Activated naive CD4-positive, alpha-beta T cell treated with anti-CD3 and anti-CD28 coated beads, Interleukin-2, amount 10 ng/mL, durations not matched to agents 7 days and 5 days (primary cell): ENCODE data around the gene MAN1B1.

Experiments
- CTCF ChIA-PET: fragments of 350-600 bp; sonication (Branson Sonifier 250); formaldehyde crosslinking; loops from one replicate; lab custom pipeline; 2021; ENCODE audit warnings: antibody characterized with exemption; lab: Charles Lee
- DNase-seq: peaks from one replicate; pipeline ENCODE4 v3.0.0-alpha.2; 2020
- H3K27ac Mint-ChIP-seq: one replicate; pipeline ENCODE4 v1.8.0; 2021; ENCODE audit warnings: mild to moderate bottlenecking, moderate library complexity, mixed read lengths
- H3K27me3 Mint-ChIP-seq: one replicate; pipeline ENCODE4 v1.8.0; 2021; ENCODE audit warnings: mild to moderate bottlenecking, mixed read lengths
- H3K36me3 Mint-ChIP-seq: one replicate; pipeline ENCODE4 v1.8.0; 2021; ENCODE audit warnings: mixed read lengths
- H3K4me1 Mint-ChIP-seq: one replicate; pipeline ENCODE4 v1.8.0; 2021; ENCODE audit warnings: mixed read lengths
- H3K4me3 Mint-ChIP-seq: one replicate; pipeline ENCODE4 v1.8.0; 2021; ENCODE audit warnings: mild to moderate bottlenecking, moderate library complexity, mixed read lengths
- H3K9me3 Mint-ChIP-seq: one replicate; pipeline ENCODE4 v1.8.0; 2021; ENCODE audit warnings: mixed read lengths

The MAN1B1 gene

GRCh38 chr9:137145731-137146526, 59.1 kb downstream of the MAN1B1 start:
- no peak for DNase-seq
- Mint-ChIP-seq H3K9me3 (no peaks in the 10 kb centered on the region), H3K4me1 (peaks cover 5% of the 10 kb centered on the region), H3K36me3 (no peaks in the 10 kb centered on the region), H3K4me3 (no peak overlapping the region), H3K27ac (no peak overlapping the region), H3K27me3 (peaks cover 47% of the 10 kb centered on the region)
- CTCF ChIA-PET: no interaction called here

GRCh38 chr9:137146527-137146918, 59.7 kb downstream of the MAN1B1 start:
- peaks cover 41% of the 10 kb centered on the region for H3K27me3 Mint-ChIP-seq
- peaks cover 4% of the 10 kb centered on the region for H3K4me1 Mint-ChIP-seq
- no peak for DNase-seq
- no peak overlapping the region for H3K4me3 Mint-ChIP-seq
- no peaks in the 10 kb centered on the region for H3K9me3 Mint-ChIP-seq
- CTCF ChIA-PET: no interaction called here
- H3K36me3 Mint-ChIP-seq: no peaks in the 10 kb centered on the region
- no peak overlapping the region for H3K27ac Mint-ChIP-seq

GRCh38 chr9:137147091-137147792, 60.5 kb downstream of the MAN1B1 start:
- Mint-ChIP-seq H3K9me3 (no peaks in the 10 kb centered on the region), H3K27ac (no peak overlapping the region), H3K4me1 (peaks cover 4% of the 10 kb centered on the region), H3K4me3 (no peak overlapping the region), H3K36me3 (no peaks in the 10 kb centered on the region), H3K27me3 (peaks cover 34% of the 10 kb centered on the region)
- no peak for DNase-seq
- CTCF ChIA-PET: no interaction called here

- peaks cover 29% of the 10 kb centered on the region for H3K27me3 Mint-ChIP-seq
- H3K4me1 Mint-ChIP-seq: peaks cover 4% of the 10 kb centered on the region
- H3K9me3 Mint-ChIP-seq: no peaks in the 10 kb centered on the region
- no peaks in the 10 kb centered on the region for H3K36me3 Mint-ChIP-seq
- no peak overlapping the region for H3K4me3 Mint-ChIP-seq
- H3K27ac Mint-ChIP-seq: no peak overlapping the region
- no peak for DNase-seq
- CTCF ChIA-PET: no interaction called here
Observed at GRCh38 chr9:137147793-137148160, 61.0 kb downstream of the MAN1B1 start.

GRCh38 chr9:137148242-137148641, 61.5 kb downstream of the MAN1B1 start:
- Mint-ChIP-seq H3K4me1 (peaks cover 4% of the 10 kb centered on the region), H3K36me3 (no peaks in the 10 kb centered on the region), H3K27ac (no peak overlapping the region), H3K9me3 (no peaks in the 10 kb centered on the region), H3K4me3 (no peak overlapping the region), H3K27me3 (peaks cover 24% of the 10 kb centered on the region)
- DNase-seq: no peak
- CTCF ChIA-PET: no interaction called here

- no peaks in the 10 kb centered on the region for H3K36me3 Mint-ChIP-seq
- DNase-seq: no peak
- CTCF ChIA-PET: no interaction called here
- peaks cover 20% of the 10 kb centered on the region for H3K27me3 Mint-ChIP-seq
- no peak overlapping the region for H3K27ac Mint-ChIP-seq
- peaks cover 4% of the 10 kb centered on the region for H3K4me1 Mint-ChIP-seq
- H3K4me3 Mint-ChIP-seq: no peak overlapping the region
- H3K9me3 Mint-ChIP-seq: no peaks in the 10 kb centered on the region
Observed at GRCh38 chr9:137148661-137149060, 61.9 kb downstream of the MAN1B1 start.

GRCh38 chr9:137149363-137149762, 62.6 kb downstream of the MAN1B1 start:
- no peak for DNase-seq
- no peak overlapping the region for H3K27ac Mint-ChIP-seq
- no peaks in the 10 kb centered on the region for H3K36me3 Mint-ChIP-seq
- peaks cover 4% of the 10 kb centered on the region for H3K4me1 Mint-ChIP-seq
- no peak overlapping the region for H3K4me3 Mint-ChIP-seq
- H3K27me3 Mint-ChIP-seq: peaks cover 15% of the 10 kb centered on the region
- H3K9me3 Mint-ChIP-seq: no peaks in the 10 kb centered on the region
- CTCF ChIA-PET: interaction anchor here (0.6 kb wide), 1 partner anchor 42 kb away, joined by 3 read pairs; no protein-coding TSS in a partner anchor

GRCh38 chr9:137149942-137150616, 63.3 kb downstream of the MAN1B1 start:
- no peak for DNase-seq
- H3K4me1 Mint-ChIP-seq: peaks cover 4% of the 10 kb centered on the region
- no peaks in the 10 kb centered on the region for H3K36me3 Mint-ChIP-seq
- H3K27ac Mint-ChIP-seq: no peak overlapping the region
- H3K4me3 Mint-ChIP-seq: no peak overlapping the region
- H3K27me3 Mint-ChIP-seq: peaks cover 16% of the 10 kb centered on the region
- CTCF ChIA-PET: no interaction called here
- H3K9me3 Mint-ChIP-seq: no peaks in the 10 kb centered on the region

GRCh38 chr9:137150617-137151457, 64.1 kb downstream of the MAN1B1 start:
- Mint-ChIP-seq H3K4me3 (no peak overlapping the region), H3K27me3 (peaks cover 24% of the 10 kb centered on the region), H3K27ac (no peak overlapping the region), H3K9me3 (no peaks in the 10 kb centered on the region), H3K36me3 (no peaks in the 10 kb centered on the region), H3K4me1 (peaks cover 4% of the 10 kb centered on the region)
- peak; percentile 48 for DNase-seq
- CTCF ChIA-PET: no interaction called here

- Mint-ChIP-seq H3K4me1 (peaks cover 14% of the 10 kb centered on the region), H3K27me3 (peaks cover 40% of the 10 kb centered on the region), H3K4me3 (no peak overlapping the region), H3K9me3 (no peaks in the 10 kb centered on the region), H3K36me3 (no peaks in the 10 kb centered on the region), H3K27ac (no peak overlapping the region)
- CTCF ChIA-PET: no interaction called here
- no peak for DNase-seq
Observed at GRCh38 chr9:137152844-137153405, 66.1 kb downstream of the MAN1B1 start.

GRCh38 chr9:137156567-137157375, 70.0 kb downstream of the MAN1B1 start:
- Mint-ChIP-seq H3K4me1 (peaks cover 20% of the 10 kb centered on the region), H3K4me3 (no peak overlapping the region), H3K9me3 (no peaks in the 10 kb centered on the region), H3K27ac (no peak overlapping the region), H3K27me3 (peaks cover 67% of the 10 kb centered on the region), H3K36me3 (no peaks in the 10 kb centered on the region)
- peak; percentile 66 for DNase-seq
- CTCF ChIA-PET: interaction anchor here (1.0 to 2.0 kb wide), 2 partner anchors 20 to 80 kb away, joined by 3 to 4 read pairs; no protein-coding TSS in a partner anchor

GRCh38 chr9:137157618-137158415, 71.0 kb downstream of the MAN1B1 start:
- no peak for DNase-seq
- H3K9me3 Mint-ChIP-seq: no peaks in the 10 kb centered on the region
- CTCF ChIA-PET: interaction anchor here (0.7 to 2.0 kb wide), 5 partner anchors 11 to 79 kb away, joined by 3 to 4 read pairs (median 3); no protein-coding TSS in a partner anchor
- no peaks in the 10 kb centered on the region for H3K36me3 Mint-ChIP-seq
- peaks cover 78% of the 10 kb centered on the region for H3K27me3 Mint-ChIP-seq
- peaks cover 20% of the 10 kb centered on the region for H3K4me1 Mint-ChIP-seq
- H3K27ac Mint-ChIP-seq: no peak overlapping the region
- H3K4me3 Mint-ChIP-seq: no peak overlapping the region
